Myocyte (in vitro differentiated cells): ENCODE measurements around the gene SLCO6A1. TPM values are rescaled to one million over a fixed set of nuclear protein-coding genes. Genes with fewer than 3 reads are reported as not detected.
A peak's percentile ranks its signal among the peaks of the same experiment; 100 is the strongest.
"Not testable (repeated sequence)": the region's sequence is repeated elsewhere in the genome, so short reads cannot be mapped to it uniquely, and the experiment has no call there.

ENCODE experiments used
- DNase-seq: peaks from one replicate; pipeline ENCODE4 v3.0.0-alpha.2; 2012; ENCODE audit warnings: low read depth
- polyA plus RNA-seq: library from polyadenylated mRNA; unstranded; fragments of >200 nt; gene quantifications from one replicate; pipeline ENCODE4 v1.2.1, GENCODE V29; 2012; ENCODE audit warnings: missing spikeins
- total RNA-seq: library from RNA; depleted of rRNA; stranded (reverse); fragments of >200 nt; gene quantifications from 2 replicates; pipeline ENCODE4 v1.2.3, GENCODE V29; 2014

The SLCO6A1 gene, protein sequence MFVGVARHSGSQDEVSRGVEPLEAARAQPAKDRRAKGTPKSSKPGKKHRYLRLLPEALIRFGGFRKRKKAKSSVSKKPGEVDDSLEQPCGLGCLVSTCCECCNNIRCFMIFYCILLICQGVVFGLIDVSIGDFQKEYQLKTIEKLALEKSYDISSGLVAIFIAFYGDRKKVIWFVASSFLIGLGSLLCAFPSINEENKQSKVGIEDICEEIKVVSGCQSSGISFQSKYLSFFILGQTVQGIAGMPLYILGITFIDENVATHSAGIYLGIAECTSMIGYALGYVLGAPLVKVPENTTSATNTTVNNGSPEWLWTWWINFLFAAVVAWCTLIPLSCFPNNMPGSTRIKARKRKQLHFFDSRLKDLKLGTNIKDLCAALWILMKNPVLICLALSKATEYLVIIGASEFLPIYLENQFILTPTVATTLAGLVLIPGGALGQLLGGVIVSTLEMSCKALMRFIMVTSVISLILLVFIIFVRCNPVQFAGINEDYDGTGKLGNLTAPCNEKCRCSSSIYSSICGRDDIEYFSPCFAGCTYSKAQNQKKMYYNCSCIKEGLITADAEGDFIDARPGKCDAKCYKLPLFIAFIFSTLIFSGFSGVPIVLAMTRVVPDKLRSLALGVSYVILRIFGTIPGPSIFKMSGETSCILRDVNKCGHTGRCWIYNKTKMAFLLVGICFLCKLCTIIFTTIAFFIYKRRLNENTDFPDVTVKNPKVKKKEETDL
- 0.16 TPM in 1 of 2 replicates, not detected in the other for total RNA-seq
- polyA plus RNA-seq = 0.13 TPM

DNA sequence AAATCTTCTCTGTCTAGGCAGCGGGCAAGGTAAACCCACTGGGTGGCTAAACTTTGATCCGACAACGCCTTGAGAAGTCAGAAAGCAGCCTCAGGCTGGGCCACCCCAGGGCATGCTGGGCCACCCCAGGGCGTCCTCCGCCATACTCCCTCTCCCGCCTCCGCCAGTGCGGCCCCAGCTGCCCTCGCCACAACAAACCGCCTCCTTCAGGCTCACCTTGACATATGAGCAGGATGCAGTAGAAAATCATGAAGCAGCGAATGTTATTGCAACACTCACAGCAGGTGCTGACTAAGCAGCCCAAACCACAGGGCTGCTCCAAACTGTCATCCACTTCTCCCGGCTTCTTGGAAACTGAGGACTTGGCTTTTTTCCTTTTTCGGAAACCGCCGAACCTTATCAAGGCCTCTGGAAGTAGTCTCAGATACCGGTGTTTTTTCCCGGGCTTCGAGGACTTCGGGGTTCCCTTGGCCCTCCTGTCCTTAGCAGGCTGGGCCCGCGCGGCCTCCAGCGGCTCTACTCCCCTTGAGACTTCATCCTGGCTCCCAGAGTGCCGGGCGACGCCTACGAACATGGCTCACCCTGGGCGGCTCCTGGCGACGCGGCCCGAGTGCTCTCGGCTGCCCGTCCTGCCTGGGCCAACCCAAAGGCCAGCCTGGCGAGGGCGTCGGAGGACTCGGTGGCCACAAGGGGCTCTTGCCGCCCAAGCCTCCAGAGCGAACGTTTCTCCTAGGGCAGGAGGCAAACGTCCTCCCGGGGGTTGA lies at the start of gene SLCO6A1:
SLCO6A1 (minus strand) TSS at position 731 of the 764 bp plus-strand sequence; CDS start at position 574, 157 bp downstream.
- no peak for DNase-seq

GRCh38 chr5:102547141-102548035 lies 48.6 kb upstream of the SLCO6A1 start:
- no peak for DNase-seq

DNA sequence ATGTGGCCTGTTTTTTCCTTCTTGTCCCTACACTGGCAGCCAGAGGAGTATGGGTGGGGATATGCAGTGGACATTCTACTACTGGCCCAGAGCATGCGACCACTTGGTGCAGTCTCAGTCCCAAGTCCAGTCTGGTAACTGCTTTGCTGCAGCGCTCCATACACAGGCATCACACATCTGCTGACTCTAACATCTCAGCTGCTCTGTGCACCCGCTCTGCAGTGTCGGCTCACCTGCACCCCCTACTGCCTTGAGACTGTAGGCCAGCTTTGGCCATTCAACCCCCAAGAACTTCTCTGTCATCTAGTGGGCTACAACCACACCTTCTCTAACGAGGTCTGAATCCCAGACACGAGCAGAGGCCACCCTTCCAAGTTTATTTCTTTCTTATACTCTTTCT lies 46.4 kb upstream of the SLCO6A1 start:
- DNase-seq = no peak

- DNase-seq = no peak
Measured at GRCh38 chr5:102542057-102542456, 43.3 kb upstream of the SLCO6A1 start.

DNA sequence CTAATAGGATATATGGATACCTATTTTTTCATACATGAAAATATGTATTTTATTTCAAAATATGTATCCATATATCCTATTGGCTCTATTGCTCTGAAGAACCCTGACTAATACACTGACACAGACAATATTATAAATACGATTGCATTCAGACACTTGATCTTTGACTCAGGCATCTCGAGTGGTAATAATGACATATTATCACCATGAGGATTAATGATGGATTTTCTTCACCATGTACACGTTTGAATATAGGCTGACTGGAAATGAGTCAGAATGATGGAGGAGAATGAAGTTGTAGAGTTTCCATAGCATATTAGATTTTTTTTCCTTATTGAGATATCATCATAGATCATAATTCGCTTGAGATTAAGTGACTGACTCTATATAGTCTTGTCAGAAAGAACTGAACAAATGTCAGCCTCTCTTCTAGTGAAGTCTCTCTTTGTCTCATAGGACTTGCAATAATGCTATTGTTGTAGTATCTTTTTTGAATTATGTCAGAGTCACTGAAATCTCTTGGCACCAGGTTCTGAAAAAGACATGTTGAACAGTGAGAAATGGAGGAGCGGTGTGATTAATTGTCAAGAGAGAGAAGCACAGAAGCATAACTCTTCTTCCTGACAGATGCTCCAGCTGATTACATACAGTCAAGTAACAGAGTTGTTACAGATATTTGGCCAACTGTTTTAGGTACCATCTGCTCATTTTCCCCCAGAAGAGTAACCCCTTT lies 41.4 kb upstream of the SLCO6A1 start:
- no peak for DNase-seq

- peak; percentile 14 for DNase-seq
Measured at GRCh38 chr5:102539562-102539961, 40.8 kb upstream of the SLCO6A1 start.

DNA sequence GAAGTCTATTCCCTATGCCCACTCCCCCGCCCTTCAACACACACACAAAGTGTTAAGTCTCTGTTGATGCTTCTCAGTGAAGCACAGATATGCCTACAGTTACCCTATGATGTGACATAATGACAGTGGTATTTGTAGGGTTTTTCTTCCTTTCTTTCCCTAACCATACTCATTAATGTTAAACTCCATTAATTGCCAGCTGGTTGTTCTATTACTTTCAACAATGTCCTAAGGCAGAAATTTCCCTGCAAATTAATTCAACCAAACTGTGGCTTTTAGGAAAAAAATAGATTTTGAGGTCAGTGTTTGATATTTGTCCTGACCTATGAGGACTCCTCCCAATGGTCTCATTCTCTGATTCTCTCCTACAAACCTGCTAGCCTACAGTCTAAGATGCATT lies 38.2 kb upstream of the SLCO6A1 start:
- no peak for DNase-seq

GRCh38 chr5:102536323-102536928 lies 37.6 kb upstream of the SLCO6A1 start:
- DNase-seq = peak; percentile 14

DNA sequence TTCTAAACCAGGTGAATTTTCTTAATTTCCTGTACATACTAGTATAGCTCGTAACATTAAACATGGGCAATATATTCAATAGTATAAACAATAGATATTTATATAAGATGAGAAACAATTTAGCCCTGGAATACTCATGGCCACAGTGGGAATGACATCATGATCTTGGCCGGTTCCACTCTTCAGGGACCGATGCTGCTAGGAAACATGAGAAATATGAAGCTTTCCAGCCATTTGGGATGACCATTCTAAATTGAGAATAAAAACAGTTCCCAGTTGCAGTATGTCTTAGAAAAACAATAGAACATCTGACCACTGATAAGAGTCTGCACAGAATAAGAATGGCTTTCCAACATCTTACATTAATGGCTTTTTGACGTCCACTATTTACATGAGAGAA lies 33.3 kb upstream of the SLCO6A1 start:
- DNase-seq = peak; percentile 23

DNA sequence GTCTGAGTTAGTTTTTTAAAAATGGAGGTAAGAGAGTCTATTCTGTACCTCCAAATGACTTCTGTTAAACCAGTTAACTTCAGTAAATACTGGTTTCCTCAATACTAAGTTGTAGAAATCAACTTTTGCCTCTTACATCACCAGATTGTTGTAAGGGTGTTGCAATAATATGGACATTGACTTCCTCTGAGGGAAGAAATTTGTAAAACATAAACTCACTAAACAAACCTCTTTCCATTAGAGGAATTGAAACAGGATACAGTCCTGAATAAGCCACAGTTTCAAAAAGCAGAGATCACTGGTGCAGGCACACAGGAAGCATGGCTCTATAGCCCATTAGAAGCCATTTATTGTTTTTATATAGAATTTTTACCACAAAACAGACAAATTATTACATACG lies 32.7 kb upstream of the SLCO6A1 start:
- DNase-seq = no peak

GRCh38 chr5:102529447-102529846 lies 30.6 kb upstream of the SLCO6A1 start:
- DNase-seq = no peak

GRCh38 chr5:102529031-102529430 lies 30.2 kb upstream of the SLCO6A1 start:
- DNase-seq = no peak

DNA sequence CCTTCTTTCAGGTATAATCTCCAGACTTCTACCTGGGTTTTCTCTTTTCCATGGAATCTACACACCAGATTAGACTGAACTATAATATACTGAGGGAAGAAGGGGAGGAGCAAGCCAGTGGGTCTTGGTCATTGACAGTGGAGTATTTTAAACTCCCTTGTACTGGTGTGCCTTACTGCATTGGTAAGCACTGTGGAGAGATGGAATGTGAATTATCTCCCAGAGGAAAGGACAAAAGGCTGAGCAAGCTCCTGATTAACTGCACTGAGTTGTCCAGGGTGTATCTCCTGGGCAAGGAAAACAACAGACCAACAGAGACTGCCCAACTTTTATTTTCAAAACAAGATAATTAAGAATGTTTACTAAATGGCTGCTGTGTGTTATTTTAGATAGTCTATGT lies 29.8 kb upstream of the SLCO6A1 start:
- DNase-seq = peak; percentile 63

- no peak for DNase-seq
Measured at GRCh38 chr5:102527547-102527946, 28.7 kb upstream of the SLCO6A1 start.

- DNase-seq = no peak
Measured at GRCh38 chr5:102523541-102524175, 24.9 kb upstream of the SLCO6A1 start.

DNA sequence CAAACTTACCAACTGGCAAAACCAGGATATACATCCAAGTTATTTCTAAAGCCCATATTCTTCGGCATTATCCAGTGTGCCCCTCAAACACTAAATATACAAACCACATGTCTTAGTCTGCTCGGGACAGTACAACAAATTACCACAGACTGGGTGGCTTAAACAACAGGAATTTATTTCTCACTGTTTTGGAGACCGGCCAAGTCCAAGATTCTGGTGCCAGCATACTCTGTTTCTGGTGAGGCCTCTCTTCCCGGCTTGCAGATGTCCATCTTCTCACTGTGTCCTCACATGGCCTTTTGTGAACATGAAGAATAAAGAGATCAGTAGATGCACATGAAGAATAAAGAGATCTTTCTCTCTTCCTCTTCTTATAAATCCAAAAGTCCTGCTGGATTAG lies 12.9 kb upstream of the SLCO6A1 start:
- peak; percentile 82 for DNase-seq

DNA sequence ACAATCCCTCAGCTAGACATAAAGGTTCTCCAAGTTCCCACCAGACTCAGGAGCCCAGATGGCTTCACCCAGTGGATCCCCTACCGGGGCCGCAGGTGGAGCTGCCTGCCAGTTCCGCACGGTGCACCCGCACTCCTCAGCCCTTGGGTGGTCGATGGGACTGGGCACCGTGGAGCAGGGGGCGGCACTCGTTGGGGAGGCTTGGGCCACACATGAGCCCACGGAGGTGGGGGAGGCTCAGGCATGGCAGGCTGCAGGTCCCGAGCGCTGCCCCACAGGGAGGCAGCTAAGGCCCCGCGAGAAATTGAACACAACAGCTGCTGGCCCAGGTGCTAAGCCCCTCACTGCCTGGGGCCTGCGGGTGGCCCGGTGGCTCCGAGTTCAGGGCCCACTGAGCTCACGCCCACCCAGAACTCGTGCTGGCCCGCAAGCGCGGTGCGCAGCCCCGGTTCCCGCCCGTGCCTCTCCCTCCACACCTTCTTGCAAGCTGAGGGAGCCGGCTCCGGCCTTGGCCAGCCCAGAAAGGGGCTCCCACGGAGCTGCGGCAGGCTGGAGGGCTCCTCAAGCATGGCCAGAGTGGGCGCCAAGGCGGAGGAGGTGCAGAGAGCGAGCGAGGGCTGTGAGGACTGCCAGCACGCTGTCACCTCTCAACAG lies 7.4 kb downstream of the SLCO6A1 start:
- not testable (repeated sequence) for DNase-seq

DNA sequence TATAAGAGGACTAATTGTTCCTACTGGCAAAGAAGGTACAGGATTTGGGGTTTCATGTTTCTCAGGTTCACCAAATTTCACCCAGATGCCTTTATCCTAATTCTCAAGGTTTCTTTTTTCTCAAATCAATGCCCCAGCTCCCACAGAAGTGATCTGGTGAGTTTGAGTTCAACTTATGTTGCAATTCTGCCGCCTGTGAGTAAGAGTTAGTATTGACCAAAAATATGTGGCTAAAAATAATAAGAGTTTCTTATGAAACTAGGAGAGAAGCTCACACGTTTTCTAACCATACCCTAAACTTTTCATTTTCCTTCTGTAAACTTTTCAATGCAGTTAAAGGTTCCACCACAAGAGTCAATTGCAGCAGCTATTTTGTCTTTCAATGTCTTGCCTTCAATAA lies 15.1 kb downstream of the SLCO6A1 start:
- DNase-seq = no peak
